Natural killer cell (primary cell): ENCODE data around the gene PTDSS2. TPM values are rescaled to one million over a fixed set of nuclear protein-coding genes. Genes with fewer than 3 reads are reported as not detected.

ENCODE experiments used
- ATAC-seq, 3 donors: fragments of 150-1000 bp in 2 of 3; fragments of 200-7000 bp in 1 of 3; cut with Tn5 transposase; 1 replicate in 1 of 3; 2 replicates in 2 of 3; pipeline ENCODE4 v1.10.0; 2021; ENCODE audit warnings: mild to moderate bottlenecking in 2 of 3, moderate library complexity in 2 of 3
- DNase-seq, 2 donors: peaks; one replicate each; pipeline versions ENCODE4 v3.0.0 to v3.0.0-alpha.2; 2013 to 2021; ENCODE audit warnings: mixed read lengths in 1 of 2
- H3K27ac ChIP-seq: one replicate; pipeline ENCODE4 v1.5.1; 2013; ENCODE audit warnings: mild to moderate bottlenecking, low read length
- H3K27me3 ChIP-seq: one replicate; pipeline ENCODE4 v1.6.1; 2013; ENCODE audit warnings: low read length; ENCODE audit not compliant: control insufficient read depth, insufficient read depth
- H3K36me3 ChIP-seq: one replicate; pipeline ENCODE4 v1.6.1; 2013; ENCODE audit warnings: low read length; ENCODE audit not compliant: control insufficient read depth, insufficient read depth
- H3K4me1 ChIP-seq: one replicate; pipeline ENCODE4 v1.6.1; 2013; ENCODE audit warnings: low read length; ENCODE audit not compliant: control insufficient read depth, insufficient read depth
- H3K4me3 ChIP-seq: one replicate; pipeline ENCODE4 v1.5.1; 2013; ENCODE audit warnings: low read length
- H3K9me3 ChIP-seq: one replicate; pipeline ENCODE4 v1.6.1; 2013; ENCODE audit warnings: low read length; ENCODE audit not compliant: control insufficient read depth, insufficient read depth
- H3K27ac Mint-ChIP-seq, 2 donors: one replicate each; pipeline ENCODE4 v1.8.0; 2022; ENCODE audit warnings: mild to moderate bottlenecking in 2 of 2, mixed read lengths in 2 of 2, moderate library complexity in 1 of 2
- H3K27me3 Mint-ChIP-seq, 2 donors: one replicate each; pipeline ENCODE4 v1.8.0; 2022; ENCODE audit warnings: low read depth in 2 of 2, mixed read lengths in 2 of 2
- H3K36me3 Mint-ChIP-seq: one replicate; pipeline ENCODE4 v1.8.0; 2022; ENCODE audit warnings: mixed read lengths
- H3K4me1 Mint-ChIP-seq, 2 donors: one replicate each; pipeline ENCODE4 v1.8.0; 2022; ENCODE audit warnings: mixed read lengths in 2 of 2
- H3K4me3 Mint-ChIP-seq: one replicate; pipeline ENCODE4 v1.8.0; 2022; ENCODE audit warnings: mild to moderate bottlenecking, moderate library complexity, mixed read lengths
- H3K9me3 Mint-ChIP-seq, 2 donors: one replicate each; pipeline ENCODE4 v1.8.0; 2022; ENCODE audit warnings: mixed read lengths in 2 of 2
- WGBS: methylation state at CpG from one replicate; pipeline ENCODE4 v1.1.7; 2013; ENCODE audit warnings: missing lambda C conversion rate; ENCODE audit not compliant: insufficient coverage; 5-methylcytosine and 5-hydroxymethylcytosine counted together
- intact Hi-C: fragments of 100-400 bp; cut with micrococcal nuclease; formaldehyde crosslinking; loops from one replicate; pipeline ENCODE4 v1.14.2; 2022
- total RNA-seq, 4 donors: library from RNA; stranded (reverse); fragments of 120-200 nt in 1 of 4; gene quantifications; one replicate each; pipeline versions ENCODE4 v1.2.3 to v1.2.4, GENCODE V29; 2013 to 2022
- TF ChIP-seq, protein P1 (sequence below): fragments of 200-600 bp; IDR thresholded peaks from one replicate; pipeline ENCODE4 v1.8.0; 2022; ENCODE audit warnings: antibody characterized with exemption

PTDSS2 gene
- total RNA-seq, 3 donors from 2014 or later (not counting 1 experiment from before 2014, with no cell fraction given): 21.5 to 25.1 (median 23.4) TPM

DNA sequence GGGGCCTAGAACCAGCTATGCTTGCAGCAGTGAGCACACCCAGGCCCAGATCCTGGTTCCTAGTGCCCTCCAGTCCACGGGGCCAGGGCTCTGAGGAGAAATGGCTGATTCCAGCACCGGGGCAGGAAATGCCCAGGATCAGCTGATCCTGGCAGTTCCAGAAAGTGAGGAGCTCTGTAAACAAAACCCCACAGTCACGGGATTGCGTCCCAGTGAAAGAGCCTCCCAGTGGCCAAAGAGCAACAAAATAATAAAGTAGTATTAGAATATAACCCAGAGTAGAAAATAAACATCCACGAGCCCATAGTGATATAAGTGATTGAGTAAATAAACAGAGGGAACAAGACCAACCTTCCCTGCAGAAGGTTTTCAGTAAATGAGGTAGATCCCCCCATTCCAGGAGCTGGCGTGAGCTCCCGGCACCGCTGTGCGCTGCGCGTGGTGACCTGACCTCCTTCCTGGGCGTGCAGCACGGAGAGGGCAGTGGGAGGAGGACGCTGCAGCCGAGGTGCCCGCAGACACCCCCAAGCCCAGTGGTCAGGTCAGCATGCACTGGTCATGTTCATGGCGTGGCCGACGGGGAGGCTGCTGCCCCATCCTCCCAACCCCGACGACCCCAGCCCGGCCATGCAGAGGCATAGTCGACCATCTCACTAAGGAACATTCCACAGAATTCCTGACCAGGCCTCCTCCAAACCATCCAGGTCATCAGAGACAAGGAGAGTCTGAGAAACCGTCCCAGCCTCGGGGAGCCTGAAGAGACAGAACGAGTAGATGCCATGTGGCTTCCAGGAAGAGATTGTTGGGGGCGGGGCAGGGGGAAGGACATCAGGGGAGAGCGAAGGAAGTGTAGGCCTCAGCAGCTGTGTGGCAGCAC is 19.8 kb downstream of the PTDSS2 start:
- H3K36me3 ChIP-seq: peaks cover under 1% of the 10 kb centered on the region
- TF ChIP-seq, protein P1, sequence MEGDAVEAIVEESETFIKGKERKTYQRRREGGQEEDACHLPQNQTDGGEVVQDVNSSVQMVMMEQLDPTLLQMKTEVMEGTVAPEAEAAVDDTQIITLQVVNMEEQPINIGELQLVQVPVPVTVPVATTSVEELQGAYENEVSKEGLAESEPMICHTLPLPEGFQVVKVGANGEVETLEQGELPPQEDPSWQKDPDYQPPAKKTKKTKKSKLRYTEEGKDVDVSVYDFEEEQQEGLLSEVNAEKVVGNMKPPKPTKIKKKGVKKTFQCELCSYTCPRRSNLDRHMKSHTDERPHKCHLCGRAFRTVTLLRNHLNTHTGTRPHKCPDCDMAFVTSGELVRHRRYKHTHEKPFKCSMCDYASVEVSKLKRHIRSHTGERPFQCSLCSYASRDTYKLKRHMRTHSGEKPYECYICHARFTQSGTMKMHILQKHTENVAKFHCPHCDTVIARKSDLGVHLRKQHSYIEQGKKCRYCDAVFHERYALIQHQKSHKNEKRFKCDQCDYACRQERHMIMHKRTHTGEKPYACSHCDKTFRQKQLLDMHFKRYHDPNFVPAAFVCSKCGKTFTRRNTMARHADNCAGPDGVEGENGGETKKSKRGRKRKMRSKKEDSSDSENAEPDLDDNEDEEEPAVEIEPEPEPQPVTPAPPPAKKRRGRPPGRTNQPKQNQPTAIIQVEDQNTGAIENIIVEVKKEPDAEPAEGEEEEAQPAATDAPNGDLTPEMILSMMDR: no peak
- no peak overlapping the region for H3K27ac Mint-ChIP-seq
- WGBS: 93% methylated on average over 26 of the region's 28 CpGs
- DNase-seq (no peak), ATAC-seq (no peak)
- H3K36me3 Mint-ChIP-seq: no peaks in the 10 kb centered on the region
- H3K27ac ChIP-seq: no peak overlapping the region
- intact Hi-C loops: no loop called here
- no peaks in the 10 kb centered on the region for H3K4me1 Mint-ChIP-seq
- H3K4me1 ChIP-seq: no peaks in the 10 kb centered on the region
- no peaks in the 10 kb centered on the region for H3K9me3 ChIP-seq
- no peak overlapping the region for H3K4me3 Mint-ChIP-seq
- no peaks in the 10 kb centered on the region for H3K27me3 ChIP-seq
- H3K9me3 Mint-ChIP-seq: no peaks in the 10 kb centered on the region
- no peak overlapping the region for H3K4me3 ChIP-seq
- H3K27me3 Mint-ChIP-seq: no peaks in the 10 kb centered on the region

DNA sequence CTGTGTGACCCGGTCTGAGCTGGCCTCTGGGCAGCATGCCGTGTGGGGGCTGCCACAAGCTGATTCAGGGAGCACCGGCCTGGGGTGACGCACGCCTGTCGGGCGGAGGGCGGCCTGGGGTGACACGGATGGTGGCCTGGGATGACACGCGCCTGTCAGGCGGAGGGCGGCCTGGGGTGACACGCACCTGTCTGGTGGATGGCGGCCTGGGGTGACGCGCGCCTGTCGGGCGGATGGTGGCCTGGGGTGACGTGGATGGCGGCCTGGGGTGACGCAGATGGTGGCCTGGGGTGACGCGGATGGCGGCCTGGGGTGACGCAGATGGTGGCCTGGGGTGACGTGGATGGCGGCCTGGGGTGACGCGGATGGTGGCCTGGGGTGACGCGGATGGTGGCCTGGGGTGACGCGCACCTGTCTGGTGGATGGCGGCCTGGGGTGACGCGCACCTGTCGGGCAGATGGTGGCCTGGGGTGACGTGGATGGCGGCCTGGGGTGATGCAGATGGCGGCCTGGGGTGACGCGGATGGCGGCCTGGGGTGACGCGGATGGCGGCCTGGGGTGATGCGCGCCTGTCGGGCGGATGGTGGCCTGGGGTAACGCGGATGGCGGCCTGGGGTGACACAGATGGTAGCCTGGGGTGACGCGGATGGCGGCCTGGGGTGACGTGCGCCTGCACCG is 21.5 kb downstream of the PTDSS2 start:
- DNase-seq (no peak), ATAC-seq (no peak)
- Histone ChIP-seq H3K27me3 (no peaks in the 10 kb centered on the region), H3K4me1 (no peaks in the 10 kb centered on the region), H3K9me3 (no peaks in the 10 kb centered on the region), H3K36me3 (no peaks in the 10 kb centered on the region), H3K27ac (no peak overlapping the region), H3K4me3 (no peak overlapping the region)
- TF ChIP-seq, protein P1: no peak
- Mint-ChIP-seq H3K4me1 (no peaks in the 10 kb centered on the region), H3K27me3 (no peaks in the 10 kb centered on the region), H3K9me3 (no peaks in the 10 kb centered on the region), H3K36me3 (no peaks in the 10 kb centered on the region), H3K27ac (no peak overlapping the region), H3K4me3 (no peak overlapping the region)
- WGBS: 96% methylated on average over 61 of the region's 61 CpGs
- intact Hi-C loops: no loop called here

DNA sequence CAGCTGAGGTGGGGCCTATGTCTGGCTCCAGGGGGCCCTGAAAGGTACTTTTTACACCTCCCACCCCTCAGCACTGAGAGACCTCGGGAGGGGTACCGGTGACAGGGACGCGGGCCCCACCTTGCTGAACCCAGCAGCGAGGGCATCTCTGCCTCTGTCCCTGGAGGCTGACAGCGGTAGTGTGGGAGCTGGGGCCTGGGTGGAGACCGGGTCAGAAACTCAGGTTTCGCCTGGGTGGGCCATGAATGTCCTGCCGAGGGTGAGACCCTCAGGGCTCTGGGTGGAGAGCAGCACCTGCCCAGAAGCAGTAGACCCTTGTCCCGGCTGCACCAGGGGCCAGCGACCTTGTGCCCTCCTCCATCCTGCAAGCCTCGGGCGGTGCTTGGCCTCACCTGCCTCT is 22.2 kb downstream of the PTDSS2 start:
- Histone ChIP-seq H3K9me3 (no peaks in the 10 kb centered on the region), H3K27ac (no peak overlapping the region), H3K4me3 (no peak overlapping the region), H3K36me3 (no peaks in the 10 kb centered on the region), H3K4me1 (no peaks in the 10 kb centered on the region), H3K27me3 (no peaks in the 10 kb centered on the region)
- ATAC-seq: no peak
- intact Hi-C loops: no loop called here
- H3K27me3 Mint-ChIP-seq: no peaks in the 10 kb centered on the region
- TF ChIP-seq, protein P1: no peak
- H3K36me3 Mint-ChIP-seq: no peaks in the 10 kb centered on the region
- no peaks in the 10 kb centered on the region for H3K4me1 Mint-ChIP-seq
- no peaks in the 10 kb centered on the region for H3K9me3 Mint-ChIP-seq
- H3K4me3 Mint-ChIP-seq: no peak overlapping the region
- no peak for DNase-seq
- 94% methylated on average over 13 of the region's 13 CpGs for WGBS
- no peak overlapping the region for H3K27ac Mint-ChIP-seq
